Measurements from ENCODE around the gene ITPRID1. TPM values are rescaled to one million over a fixed set of nuclear protein-coding genes. Genes with fewer than 3 reads are reported as not detected.
"Not testable (repeated sequence)": the region's sequence is repeated elsewhere in the genome, so short reads cannot be mapped to it uniquely, and the experiment has no call there.

The ITPRID1 gene
- polyA plus RNA-seq, 1 experiment: not detected

GRCh38 chr7:31526864-31527263 lies 13.0 kb downstream of the ITPRID1 start:
- ChIA-PET POLR2A (no interaction called here), CTCF (no interaction called here)
- no peak overlapping the region for H3K27ac ChIP-seq (ENCODE audit: low read depth, low read length)
- H3K9me3 ChIP-seq (ENCODE audit: control insufficient read depth, insufficient read depth, low read length): no peaks in the 10 kb centered on the region
- H3K4me3 ChIP-seq (ENCODE audit: low read depth, low read length): no peak overlapping the region
- no peak for TF ChIP-seq CTCF (IDR thresholded peaks at IDR 0.05; ENCODE audit: low read depth, low read length)
- H3K27me3 ChIP-seq (ENCODE audit: control insufficient read depth, insufficient read depth, low read length): no peaks in the 10 kb centered on the region
- no peak for DNase-seq (ENCODE audit: low read depth, low spot score)

GRCh38 chr7:31529103-31529502 lies 15.2 kb downstream of the ITPRID1 start:
- DNase-seq (ENCODE audit: low read depth, low spot score): no peak
- Histone ChIP-seq H3K4me3 (ENCODE audit: low read depth, low read length) (no peak overlapping the region), H3K27me3 (ENCODE audit: control insufficient read depth, insufficient read depth, low read length) (no peaks in the 10 kb centered on the region), H3K9me3 (ENCODE audit: control insufficient read depth, insufficient read depth, low read length) (no peaks in the 10 kb centered on the region), H3K27ac (ENCODE audit: low read depth, low read length) (no peak overlapping the region)
- TF ChIP-seq CTCF (IDR thresholded peaks at IDR 0.05; ENCODE audit: low read depth, low read length): no peak
- ChIA-PET POLR2A (no interaction called here), CTCF (no interaction called here)

GRCh38 chr7:31540651-31541185 lies 26.8 kb downstream of the ITPRID1 start:
- H3K27me3 ChIP-seq (ENCODE audit: control insufficient read depth, insufficient read depth, low read length); H3K27ac ChIP-seq (ENCODE audit: low read depth, low read length); H3K9me3 ChIP-seq (ENCODE audit: control insufficient read depth, insufficient read depth, low read length); H3K4me3 ChIP-seq (ENCODE audit: low read depth, low read length); DNase-seq (ENCODE audit: low read depth, low spot score); POLR2A ChIA-PET; CTCF ChIA-PET: not testable (repeated sequence)

- CTCF ChIA-PET: no interaction called here
- Histone ChIP-seq H3K27ac (ENCODE audit: low read depth, low read length) (no peak overlapping the region), H3K27me3 (ENCODE audit: control insufficient read depth, insufficient read depth, low read length) (no peaks in the 10 kb centered on the region), H3K4me3 (ENCODE audit: low read depth, low read length) (no peak overlapping the region), H3K9me3 (ENCODE audit: control insufficient read depth, insufficient read depth, low read length) (no peaks in the 10 kb centered on the region)
- no peak for DNase-seq (ENCODE audit: low read depth, low spot score)
- POLR2A ChIA-PET: no interaction called here
- no peak for TF ChIP-seq CTCF (IDR thresholded peaks at IDR 0.05; ENCODE audit: low read depth, low read length)
These were observed 31.7 kb downstream of the ITPRID1 start for GRCh38 chr7:31545549-31545948.

GRCh38 chr7:31549611-31550010 lies 35.7 kb downstream of the ITPRID1 start:
- no peak for TF ChIP-seq CTCF (IDR thresholded peaks at IDR 0.05; ENCODE audit: low read depth, low read length)
- Histone ChIP-seq H3K4me3 (ENCODE audit: low read depth, low read length) (no peak overlapping the region), H3K27ac (ENCODE audit: low read depth, low read length) (no peak overlapping the region), H3K27me3 (ENCODE audit: control insufficient read depth, insufficient read depth, low read length) (no peaks in the 10 kb centered on the region), H3K9me3 (ENCODE audit: control insufficient read depth, insufficient read depth, low read length) (no peaks in the 10 kb centered on the region)
- POLR2A ChIA-PET: no interaction called here
- DNase-seq (ENCODE audit: low read depth, low spot score): no peak
- CTCF ChIA-PET: no interaction called here

GRCh38 chr7:31550432-31550831 lies 36.5 kb downstream of the ITPRID1 start:
- Histone ChIP-seq H3K4me3 (ENCODE audit: low read depth, low read length) (no peak overlapping the region), H3K27me3 (ENCODE audit: control insufficient read depth, insufficient read depth, low read length) (no peaks in the 10 kb centered on the region), H3K27ac (ENCODE audit: low read depth, low read length) (no peak overlapping the region), H3K9me3 (ENCODE audit: control insufficient read depth, insufficient read depth, low read length) (no peaks in the 10 kb centered on the region)
- no peak for TF ChIP-seq CTCF (IDR thresholded peaks at IDR 0.05; ENCODE audit: low read depth, low read length)
- CTCF ChIA-PET: no interaction called here
- POLR2A ChIA-PET: no interaction called here
- no peak for DNase-seq (ENCODE audit: low read depth, low spot score)

Data from AG04450 (cell line).